ENCODE measurements around the gene SMCO3. TPM values are rescaled to one million over a fixed set of nuclear protein-coding genes. Genes with fewer than 3 reads are reported as not detected.

The SMCO3 gene
- total and polyA plus RNA-seq, 10 of the 15 experiments (the other 5 are each of a cell fraction or from before 2014, with no cell fraction given) = 0.05 to 0.35 (median 0.10) TPM; not detected in 6

DNA sequence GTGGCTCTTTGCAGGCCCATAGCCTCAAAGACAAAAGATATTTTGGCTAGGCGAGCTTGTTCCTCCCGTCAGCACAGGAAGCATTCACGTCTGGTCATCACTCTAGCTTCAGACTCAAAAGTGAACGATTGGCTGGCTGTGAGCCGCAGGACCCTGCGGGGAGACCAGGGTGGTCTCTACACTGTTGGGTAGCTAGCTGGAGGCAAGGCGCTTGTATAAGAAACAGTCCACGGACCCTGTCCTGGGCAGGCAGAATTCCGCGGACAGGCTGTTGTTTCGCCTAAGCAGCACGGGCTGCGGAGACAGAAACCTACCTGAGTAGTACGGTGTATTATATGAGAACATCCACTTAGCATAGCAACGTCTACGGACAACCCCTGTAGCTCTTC lies 40.3 kb downstream of the SMCO3 start (continued):
- TF ChIP-seq SMAD5 (IDR thresholded peaks at IDR 0.05; ENCODE audit: low read depth) = no peak

DNA sequence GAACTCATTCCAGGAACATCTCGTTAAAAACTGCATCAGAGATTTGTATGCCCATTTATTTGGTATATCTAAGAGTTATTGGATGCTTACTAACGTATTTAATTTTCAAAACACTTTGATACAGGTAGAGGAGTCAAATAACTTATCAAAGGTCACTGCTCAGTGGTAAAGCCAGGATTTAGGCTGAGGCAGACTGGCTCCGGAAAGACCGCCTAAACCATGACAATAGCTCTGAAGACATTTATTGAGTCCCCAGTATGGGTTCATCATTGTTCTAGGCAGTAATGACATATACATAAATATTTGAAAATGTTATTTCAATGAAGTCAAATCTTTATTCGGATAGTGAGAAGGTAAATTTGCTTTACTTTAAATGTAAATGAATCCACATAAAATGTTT lies 41.0 kb downstream of the SMCO3 start:
- FAIRE-seq = no peak
- intact Hi-C loops (cut with micrococcal nuclease; ENCODE audit: unreplicated experiment) = loop anchor here (5.0 kb wide), 5 partner anchors 219 to 1109 kb away; partner anchors contain the start of genes ATF7IP and STRAP
- WGBS (ENCODE audit: insufficient coverage, insufficient replicate concordance, low lambda C conversion rate, missing lambda C conversion rate) = 85% methylated on average over 5 of the region's 5 CpGs
- BruUV-seq (replicated peaks) = no TSS peak
- ChIA-PET SMC1A (ENCODE audit: uncharacterized antibody, unreplicated experiment) (interaction anchor here (1.0 to 1.4 kb wide), 5 partner anchors 9 to 533 kb away, joined by 3 to 8 read pairs (median 4); partner anchors contain the start of genes C12orf60 and WBP11), RAD21 (ENCODE audit: unreplicated experiment) (interaction anchor here (0.6 to 9.5 kb wide), 4 partner anchors 8 to 211 kb away, joined by 3 to 89 read pairs (median 7); partner anchors contain the start of genes C12orf60 and WBP11), POLR2A (interaction anchor here (0.7 to 4.3 kb wide), 7 partner anchors 9 to 267 kb away, joined by 3 to 24 read pairs (median 4); partner anchors contain the start of genes C12orf60 and WBP11), CTCF (interaction anchor here (0.6 to 3.2 kb wide), 7 partner anchors 8 to 535 kb away, joined by 3 to 19 read pairs (median 3); no protein-coding TSS in a partner anchor)
- Histone ChIP-seq H3K79me2 (ENCODE audit: control insufficient read depth, insufficient read depth, low read length) (peaks cover 47% of the 10 kb centered on the region), H3K9me3 (replicated peaks; ENCODE audit: control insufficient read depth, insufficient read depth, low read length) (no peaks in the 10 kb centered on the region; the same call in 2 of the 3 replicates), H3K4me1 (ENCODE audit: control insufficient read depth, insufficient read depth, low read length) (peaks cover 5% of the 10 kb centered on the region), H2AFZ (ENCODE audit: control insufficient read depth, low read depth, low read length) (no peak overlapping the region), H3K27me3 (replicated peaks in 1 of 2; ENCODE audit: control insufficient read depth in 2 of 2, insufficient read depth in 2 of 2, low read length in 1 of 2) (no peaks in the 10 kb centered on the region), H3K4me3 (no peak overlapping the region), H3K4me2 (ENCODE audit: control insufficient read depth, insufficient read depth) (peak overlapping the region; percentile 21; the same call in 1 of the 2 replicates), H3K9ac (ENCODE audit: control insufficient read depth, insufficient read depth, low read length) (no peak overlapping the region), H3K27ac (ENCODE audit: control insufficient read depth, insufficient read depth) (no peak overlapping the region), H3K36me3 (ENCODE audit: control insufficient read depth in 2 of 2, insufficient read depth in 2 of 2, low read length in 1 of 2) (peaks cover 0 to under 1% of the 10 kb centered on the region in 2 experiments; a peak in 1 of 4 replicates), H4K20me1 (ENCODE audit: control insufficient read depth, insufficient read depth) (no peaks in the 10 kb centered on the region)
- ATAC-seq = no peak
- TF ChIP-seq, protein P1, sequence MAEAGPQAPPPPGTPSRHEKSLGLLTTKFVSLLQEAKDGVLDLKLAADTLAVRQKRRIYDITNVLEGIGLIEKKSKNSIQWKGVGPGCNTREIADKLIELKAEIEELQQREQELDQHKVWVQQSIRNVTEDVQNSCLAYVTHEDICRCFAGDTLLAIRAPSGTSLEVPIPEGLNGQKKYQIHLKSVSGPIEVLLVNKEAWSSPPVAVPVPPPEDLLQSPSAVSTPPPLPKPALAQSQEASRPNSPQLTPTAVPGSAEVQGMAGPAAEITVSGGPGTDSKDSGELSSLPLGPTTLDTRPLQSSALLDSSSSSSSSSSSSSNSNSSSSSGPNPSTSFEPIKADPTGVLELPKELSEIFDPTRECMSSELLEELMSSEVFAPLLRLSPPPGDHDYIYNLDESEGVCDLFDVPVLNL (IDR thresholded peaks at IDR 0.05; ENCODE audit: low read depth, low read length) = no peak
- TF ChIP-seq RCOR1 (conservative IDR thresholded peaks at IDR 0.05; ENCODE audit: low read depth, low read length) = no peak
- TF ChIP-seq BACH1 (IDR thresholded peaks at IDR 0.05; ENCODE audit: borderline replicate concordance) = no peak
- TF ChIP-seq MEF2A (IDR thresholded peaks at IDR 0.05; ENCODE audit: insufficient read depth, low read depth, low read length) = no peak
- TF ChIP-seq PAX8 (IDR thresholded peaks at IDR 0.05) = no peak
- no peak for TF ChIP-seq HCFC1 (IDR thresholded peaks at IDR 0.05; ENCODE audit: low read length)
- no peak for TF ChIP-seq BRCA1 (IDR thresholded peaks at IDR 0.05; ENCODE audit: low read depth, low read length)
- TF ChIP-seq ETV6 (conservative IDR thresholded peaks at IDR 0.05 in 1 of 2, IDR thresholded peaks at IDR 0.05 in 1 of 2; ENCODE audit: borderline replicate concordance in 1 of 2, low read depth in 1 of 2) = no peak
- TF ChIP-seq ZNF274 (IDR thresholded peaks at IDR 0.05; ENCODE audit: insufficient read depth, insufficient read length) = no peak
- TF ChIP-seq CHD1 (IDR thresholded peaks at IDR 0.05; ENCODE audit: low read depth, low read length) = no peak
- no peak for TF ChIP-seq KDM1A (IDR thresholded peaks at IDR 0.05; ENCODE audit: borderline replicate concordance)
- TF ChIP-seq ZNF217 (IDR thresholded peaks at IDR 0.05) = no peak
- no peak for TF ChIP-seq TCF3 (IDR thresholded peaks at IDR 0.05; ENCODE audit: borderline replicate concordance, insufficient read depth, low read depth, low read length)
- no peak for TF ChIP-seq RUNX3 (IDR thresholded peaks at IDR 0.05; ENCODE audit: low read length)
- in situ Hi-C loops (cut with MboI) = loop anchor here (10.0 to 25.0 kb wide), 2 partner anchors 182 to 1864 kb away; no protein-coding TSS in a partner anchor
- no peak for DNase-seq (ENCODE audit: low read depth, low spot score)
